Mesenteric fat pad (tissue), 1 donor: ENCODE measurements around the gene ITM2B. TPM values are rescaled to one million over a fixed set of nuclear protein-coding genes. Genes with fewer than 3 reads are reported as not detected.

Source experiments
- DNase-seq: peaks from one replicate; pipeline ENCODE4 v3.0.0-alpha.2; 2020; ENCODE audit warnings: low spot score
- total RNA-seq: library from RNA; stranded (reverse); fragmentation: NEBNext Ultra II Directional; extraction: Animal tissue kit (Norgen Biotek cat#: 25700); gene quantifications from one replicate; pipeline ENCODE4 v1.2.1, GENCODE V29; 2021
- donor health status: DM: yes; HTN: yes; CAD: no.

Gene ITM2B
- total RNA-seq, 1 donor from 2014 or later, result 611 TPM

DNA sequence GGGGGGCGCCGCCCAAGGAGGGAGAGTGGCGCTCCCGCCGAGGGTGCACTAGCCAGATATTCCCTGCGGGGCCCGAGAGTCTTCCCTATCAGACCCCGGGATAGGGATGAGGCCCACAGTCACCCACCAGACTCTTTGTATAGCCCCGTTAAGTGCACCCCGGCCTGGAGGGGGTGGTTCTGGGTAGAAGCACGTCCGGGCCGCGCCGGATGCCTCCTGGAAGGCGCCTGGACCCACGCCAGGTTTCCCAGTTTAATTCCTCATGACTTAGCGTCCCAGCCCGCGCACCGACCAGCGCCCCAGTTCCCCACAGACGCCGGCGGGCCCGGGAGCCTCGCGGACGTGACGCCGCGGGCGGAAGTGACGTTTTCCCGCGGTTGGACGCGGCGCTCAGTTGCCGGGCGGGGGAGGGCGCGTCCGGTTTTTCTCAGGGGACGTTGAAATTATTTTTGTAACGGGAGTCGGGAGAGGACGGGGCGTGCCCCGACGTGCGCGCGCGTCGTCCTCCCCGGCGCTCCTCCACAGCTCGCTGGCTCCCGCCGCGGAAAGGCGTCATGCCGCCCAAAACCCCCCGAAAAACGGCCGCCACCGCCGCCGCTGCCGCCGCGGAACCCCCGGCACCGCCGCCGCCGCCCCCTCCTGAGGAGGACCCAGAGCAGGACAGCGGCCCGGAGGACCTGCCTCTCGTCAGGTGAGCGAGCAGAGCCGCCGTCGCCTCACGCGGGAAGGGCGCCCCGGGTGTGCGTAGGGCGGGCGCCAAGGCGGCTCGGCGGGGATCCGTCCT is 70.5 kb downstream of the ITM2B start, which contains the start of gene RB1:
RB1 (plus strand) TSS at position 393 of the 784 bp plus-strand sequence; CDS start at position 555, 162 bp downstream.
- DNase-seq, result peak; percentile 98

DNA sequence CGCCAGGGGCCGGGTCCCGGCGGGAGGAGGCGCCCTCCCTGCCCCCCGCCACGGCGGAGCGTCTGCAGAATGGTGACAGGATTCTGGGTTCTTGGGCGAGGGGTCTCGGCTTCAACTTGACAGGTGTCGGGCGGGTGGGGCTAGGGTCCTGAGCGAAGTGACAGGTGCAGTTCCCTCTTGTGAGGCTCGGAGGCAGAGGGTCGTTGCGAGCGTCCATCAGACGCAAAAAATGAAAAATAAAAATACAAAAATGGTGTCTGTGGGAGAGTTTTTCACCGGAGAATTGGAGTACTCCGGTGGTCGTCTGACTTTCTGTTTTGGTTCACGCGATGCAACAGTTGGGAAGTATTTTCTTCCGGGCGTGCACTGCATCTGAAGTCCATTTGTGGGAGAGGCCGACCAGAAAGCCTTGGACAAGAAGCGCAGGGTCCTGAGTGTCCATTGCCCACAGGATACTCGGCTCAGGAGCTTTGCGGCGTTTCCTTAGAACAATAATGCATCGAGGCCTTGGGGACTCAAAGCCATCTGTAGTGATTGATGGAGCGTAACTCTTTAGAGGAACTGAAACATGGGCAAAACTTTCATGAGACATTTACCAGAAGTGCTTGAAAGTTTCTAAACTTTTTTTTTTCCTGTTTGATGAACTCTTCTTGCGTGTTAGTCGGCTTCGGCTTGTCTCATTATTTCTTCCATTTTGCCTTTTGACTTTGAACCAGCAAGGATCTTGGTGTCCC is 71.3 kb downstream of the ITM2B start:
- no peak for DNase-seq

DNA sequence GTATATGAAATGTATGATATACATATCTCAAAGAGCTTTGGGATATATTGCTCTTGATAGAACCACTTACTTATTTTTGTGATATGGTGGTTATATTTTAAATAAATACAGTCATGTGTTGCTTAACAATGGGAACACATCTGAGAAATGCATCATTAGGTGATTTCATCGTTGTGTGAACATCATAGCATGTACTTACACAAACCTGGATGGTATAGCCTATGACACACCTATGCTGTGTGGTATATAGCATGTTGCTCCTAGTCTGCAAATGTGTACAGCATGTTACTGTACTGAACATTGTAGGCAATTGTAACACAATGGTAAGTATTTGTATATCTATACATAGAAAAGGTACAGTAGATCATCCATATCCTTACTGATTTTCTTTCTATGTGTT is 78.2 kb downstream of the ITM2B start:
- DNase-seq, result no peak

DNA sequence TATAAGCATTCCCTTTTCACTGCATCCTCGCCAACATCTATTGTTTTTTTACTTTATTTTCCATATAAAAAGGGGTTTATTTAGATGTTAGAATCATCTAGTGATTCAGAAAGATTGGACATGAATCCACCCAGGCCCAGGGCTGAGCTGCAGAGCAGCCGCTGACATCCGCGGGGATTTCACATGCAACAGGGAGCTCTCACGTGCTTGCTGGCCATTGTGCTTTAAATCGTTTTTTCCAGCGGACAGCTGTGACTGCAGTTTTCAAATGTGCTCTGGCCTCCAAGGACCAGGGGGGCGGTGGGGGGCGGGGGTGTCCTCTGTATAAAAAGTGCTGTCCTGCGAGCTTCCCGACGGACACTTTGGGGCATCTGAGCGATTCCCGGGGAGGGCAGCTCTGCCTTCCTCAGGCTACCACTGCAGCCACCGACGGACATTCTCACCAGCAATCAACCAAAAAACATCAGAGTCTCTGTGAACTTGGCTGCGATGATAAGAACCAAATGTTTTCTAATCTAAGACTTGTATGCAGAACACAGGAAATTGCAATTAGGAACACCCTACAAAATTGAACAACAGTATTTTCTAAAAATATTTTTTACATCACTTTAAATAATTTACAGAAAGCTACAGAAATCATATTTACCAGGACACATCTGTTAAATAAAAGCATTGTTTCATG is 83.1 kb downstream of the ITM2B start:
- DNase-seq, result no peak

DNA sequence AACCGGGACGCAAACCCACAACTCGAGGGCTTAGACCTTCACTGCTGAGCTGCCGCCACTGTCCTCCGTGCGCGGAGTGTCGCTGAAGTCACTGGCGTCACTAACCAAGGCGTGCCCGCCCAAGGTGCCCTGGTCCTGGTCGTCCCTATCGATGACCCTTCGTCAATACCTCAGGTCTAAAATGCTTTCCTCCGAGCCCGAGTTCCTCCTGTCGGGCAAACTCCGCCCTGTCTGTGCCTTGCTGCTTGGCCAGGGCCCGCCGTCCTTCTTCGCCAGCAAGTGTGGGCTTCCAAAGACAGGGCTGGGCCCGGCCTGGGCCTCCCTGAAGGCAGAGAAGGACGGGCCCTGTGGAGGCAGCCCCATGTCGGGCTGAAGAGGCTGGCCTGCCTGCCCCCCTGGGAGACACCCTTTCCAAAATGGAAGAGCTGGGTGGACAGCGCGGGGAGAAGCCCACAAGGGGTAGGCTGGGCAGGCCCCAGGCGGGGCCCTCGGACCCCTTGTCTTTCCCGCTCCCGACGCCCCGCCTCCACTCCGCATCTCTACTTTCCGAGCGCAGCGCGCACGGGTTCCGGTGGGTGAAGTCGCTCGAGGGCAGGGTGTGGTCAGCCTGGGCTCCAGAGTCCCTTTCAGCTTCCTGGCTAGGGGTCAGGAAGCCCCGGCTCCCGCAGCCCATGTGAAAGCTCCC is 84.0 kb downstream of the ITM2B start:
- DNase-seq, result no peak

DNA sequence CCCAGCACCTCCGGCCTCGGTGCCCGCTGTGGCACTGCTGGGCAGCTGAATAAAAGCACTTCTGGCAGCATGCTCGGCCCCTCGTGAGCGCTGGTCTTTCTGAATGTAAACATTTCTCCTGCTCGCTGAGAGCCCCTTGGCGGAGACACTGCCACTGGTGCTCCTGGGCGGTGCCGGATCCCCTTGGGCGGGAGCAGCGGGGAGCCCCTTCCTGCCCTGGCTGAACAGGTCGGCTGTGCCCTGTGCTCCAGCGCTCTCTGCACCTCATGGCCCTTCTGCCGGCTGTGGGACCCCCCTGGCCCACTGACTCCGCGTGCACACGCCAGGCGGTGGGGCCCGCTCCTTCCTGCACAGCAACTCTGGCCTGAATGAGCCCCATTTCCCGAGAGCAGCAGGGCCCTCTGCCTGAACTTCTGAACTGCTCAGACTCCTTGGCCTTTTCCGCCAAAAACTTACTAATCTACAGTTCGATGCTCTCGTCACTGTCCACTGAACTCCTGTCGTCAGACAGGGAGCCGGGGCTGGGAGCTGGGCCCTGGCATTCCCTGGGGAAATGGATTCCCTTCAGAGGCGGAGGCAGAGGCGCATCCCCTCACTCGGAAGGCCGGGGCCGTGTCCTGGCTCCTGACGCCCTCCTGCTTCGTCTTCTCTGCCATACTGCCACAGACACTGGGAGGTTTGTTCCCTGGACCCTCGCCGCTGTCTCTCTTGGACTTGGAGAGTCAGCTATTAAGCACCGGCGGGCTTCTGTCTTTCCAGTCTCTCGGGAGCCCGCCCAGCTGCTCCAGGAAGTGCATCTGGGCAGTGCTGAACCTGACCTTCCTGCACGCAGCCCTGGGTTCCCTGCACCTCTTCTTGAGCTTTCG is 84.7 kb downstream of the ITM2B start:
- DNase-seq, result no peak

DNA sequence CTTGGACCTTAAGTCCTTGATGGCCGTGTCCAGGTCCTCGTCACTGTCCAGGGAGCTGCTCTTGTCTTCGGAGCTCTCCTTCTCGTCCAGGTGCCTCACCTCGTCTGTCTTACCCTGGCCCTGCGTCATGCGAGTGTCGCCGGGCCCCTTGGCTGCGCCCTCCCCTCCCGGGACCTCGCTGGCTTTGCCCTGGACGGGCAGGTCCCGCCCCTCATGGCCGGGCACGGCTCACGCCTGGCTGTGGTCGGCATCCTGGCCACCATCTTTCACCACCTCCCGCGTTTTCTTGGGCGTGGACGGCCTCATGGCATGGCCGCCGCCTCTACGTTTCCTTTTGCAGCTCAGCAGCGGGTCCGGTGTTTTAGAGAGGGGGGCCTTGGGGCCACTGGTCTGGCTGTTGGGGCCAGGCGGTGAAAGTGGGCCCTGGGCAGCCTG is 85.4 kb downstream of the ITM2B start:
- no peak for DNase-seq

DNA sequence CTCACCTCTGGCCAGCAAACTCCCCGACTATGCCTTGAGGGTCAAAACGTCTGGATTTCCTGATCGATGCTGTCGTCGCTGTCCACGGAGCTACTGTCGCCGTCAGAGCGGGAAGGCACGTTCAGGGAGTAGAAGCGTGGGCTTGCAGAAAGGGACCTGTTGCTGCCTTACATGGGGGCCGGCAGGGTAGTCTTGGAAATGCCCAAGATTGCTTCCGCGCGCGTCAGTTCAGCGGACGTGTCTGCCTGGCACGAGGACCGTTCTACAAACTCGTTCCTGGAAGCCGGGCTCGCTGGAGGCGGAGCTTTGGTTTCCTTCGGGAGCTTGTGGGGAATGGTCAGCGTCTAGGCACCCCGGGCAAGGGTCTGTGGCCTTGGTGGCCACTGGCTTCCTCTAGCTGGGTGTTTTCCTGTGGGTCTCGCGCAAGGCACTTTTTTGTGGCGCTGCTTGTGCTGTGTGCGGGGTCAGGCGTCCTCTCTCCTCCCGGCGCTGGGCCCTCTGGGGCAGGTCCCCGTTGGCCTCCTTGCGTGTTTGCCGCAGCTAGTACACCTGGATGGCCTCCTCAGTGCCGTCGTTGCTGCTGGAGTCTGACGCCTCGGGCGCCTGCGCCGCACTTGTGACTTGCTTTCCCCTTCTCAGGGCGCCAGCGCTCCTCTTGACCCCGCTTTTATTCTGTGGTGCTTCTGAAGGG is 86.0 kb downstream of the ITM2B start:
- DNase-seq, result no peak

Other genes with a start within 250 kb of the ITM2B start
- 59.9 TPM for gene SUCLA2, start 231.9 kb upstream of the ITM2B start, total RNA-seq
- gene NUDT15, start 195.5 kb upstream of the ITM2B start, total RNA-seq, result 11.4 TPM
- gene MED4, start 138.1 kb upstream of the ITM2B start, total RNA-seq, result 43.3 TPM
- gene RB1, start 70.5 kb downstream of the ITM2B start, total RNA-seq, result 43.9 TPM
- 36.6 TPM for gene LPAR6, start 179.9 kb downstream of the ITM2B start, total RNA-seq